ENCODE data around the gene GRIA4.

GRIA4 gene

GRCh38 chr11:105639527-105639926 is 29.7 kb downstream of the GRIA4 start:
- DNase-seq, result no peak

- no peak for DNase-seq
These were observed 31.6 kb downstream of the GRIA4 start for GRCh38 chr11:105641433-105641832.

- no peak for DNase-seq
These were observed 33.0 kb downstream of the GRIA4 start for GRCh38 chr11:105642870-105643269.

GRCh38 chr11:105644839-105645573 is 35.1 kb downstream of the GRIA4 start:
- no peak for DNase-seq

GRCh38 chr11:105647780-105648179 is 37.9 kb downstream of the GRIA4 start:
- no peak for DNase-seq

- no peak for DNase-seq
These were observed 38.9 kb downstream of the GRIA4 start for GRCh38 chr11:105648762-105649161.

- DNase-seq, result no peak
These were observed 55.4 kb downstream of the GRIA4 start for GRCh38 chr11:105665281-105665680.

GRCh38 chr11:105667441-105667840 is 57.6 kb downstream of the GRIA4 start:
- DNase-seq, result no peak

- no peak for DNase-seq
These were observed 60.9 kb downstream of the GRIA4 start for GRCh38 chr11:105670811-105671210.

- DNase-seq, result no peak
These were observed 63.2 kb downstream of the GRIA4 start for GRCh38 chr11:105673089-105673488.

- no peak for DNase-seq
These were observed 79.8 kb downstream of the GRIA4 start for GRCh38 chr11:105689631-105690030.

- no peak for DNase-seq
These were observed 80.6 kb downstream of the GRIA4 start for GRCh38 chr11:105690467-105690866.

GRCh38 chr11:105693075-105693759 is 83.3 kb downstream of the GRIA4 start:
- no peak for DNase-seq

GRCh38 chr11:105696000-105696399 is 86.1 kb downstream of the GRIA4 start:
- DNase-seq, result no peak

- no peak for DNase-seq
These were observed 87.4 kb downstream of the GRIA4 start for GRCh38 chr11:105697291-105697690.

- no peak for DNase-seq
These were observed 89.3 kb downstream of the GRIA4 start for GRCh38 chr11:105699203-105699602.

- DNase-seq, result no peak
These were observed 90.4 kb downstream of the GRIA4 start for GRCh38 chr11:105700271-105700670.

GRCh38 chr11:105701098-105701497 is 91.2 kb downstream of the GRIA4 start:
- DNase-seq, result no peak

GRCh38 chr11:105705786-105706530 is 96.1 kb downstream of the GRIA4 start:
- no peak for DNase-seq

- DNase-seq, result no peak
These were observed 103.2 kb downstream of the GRIA4 start for GRCh38 chr11:105713106-105713505.

GRCh38 chr11:105713696-105714095 is 103.8 kb downstream of the GRIA4 start:
- no peak for DNase-seq

- DNase-seq, result no peak
These were observed 108.8 kb downstream of the GRIA4 start for GRCh38 chr11:105718641-105719040.

GRCh38 chr11:105719073-105719822 is 109.4 kb downstream of the GRIA4 start:
- no peak for DNase-seq

All from NCI-H1436 (cell line).